OCI-LY7 (cell line): ENCODE measurements around the gene UGT1A7. TPM values are rescaled to one million over a fixed set of nuclear protein-coding genes. Genes with fewer than 3 reads are reported as not detected.

ENCODE experiments used
- BruUV-seq: library from RNA; stranded (reverse); fragments of 400-500 nt; replicated peaks from 2 replicates; lab custom pipeline; 2021; lab: Mats Ljungman, UMichigan
- CTCF ChIA-PET: fragments of 300-600 bp; sonication (Branson Sonifier 250); formaldehyde crosslinking; loops from one replicate; lab custom pipeline; 2022; ENCODE audit warnings: antibody characterized with exemption; ENCODE audit not compliant: unreplicated experiment; lab: Charles Lee
- POLR2A ChIA-PET: fragments of 300-600 bp; sonication (Branson Sonifier 250); formaldehyde crosslinking; loops from one replicate; lab custom pipeline; 2022; ENCODE audit warnings: antibody characterized with exemption; lab: Charles Lee
- DNase-seq: peaks from one replicate; pipeline ENCODE4 v3.0.0-alpha.2; 2015; ENCODE audit warnings: low spot score
- H2AFZ ChIP-seq: fragments of 200-600 bp; sonication (generic), shearing (Covaris generic); 2 replicates; pipeline ENCODE4 v1.6.1; 2014; ENCODE audit warnings: mild to moderate bottlenecking, antibody characterized with exemption, low read length, moderate library complexity
- H3K27ac ChIP-seq: fragments of 200-600 bp; sonication (generic); 2 replicates; pipeline ENCODE4 v1.5.1; 2014; ENCODE audit warnings: mixed run types, low read depth, mild to moderate bottlenecking, moderate library complexity, low read length, inconsistent platforms; ENCODE audit not compliant: poor library complexity, severe bottlenecking
- H3K36me3 ChIP-seq: fragments of 200-600 bp; sonication (generic); 2 replicates; pipeline ENCODE4 v1.6.1; 2014; ENCODE audit warnings: mild to moderate bottlenecking, antibody characterized with exemption, low read length, moderate library complexity, mixed read lengths; ENCODE audit not compliant: insufficient read depth
- H3K4me1 ChIP-seq: fragments of 200-600 bp; sonication (generic); 2 replicates; pipeline ENCODE4 v1.5.1; 2014; ENCODE audit warnings: mild to moderate bottlenecking, low read length; ENCODE audit not compliant: insufficient read depth, poor library complexity, severe bottlenecking
- H3K4me2 ChIP-seq: fragments of 200-600 bp; sonication (generic); 2 replicates; pipeline ENCODE4 v1.6.1; 2014; ENCODE audit warnings: mild to moderate bottlenecking, low read length
- H3K4me3 ChIP-seq: fragments of 200-600 bp; sonication (generic); 2 replicates; pipeline ENCODE4 v1.5.1; 2014; ENCODE audit warnings: mild to moderate bottlenecking, low read depth, low read length; ENCODE audit not compliant: poor library complexity, severe bottlenecking
- H3K79me2 ChIP-seq: fragments of 200-600 bp; sonication (generic); 2 replicates; pipeline ENCODE4 v1.6.1; 2016; ENCODE audit warnings: low read depth, mild to moderate bottlenecking, low read length, moderate library complexity, mixed read lengths; ENCODE audit not compliant: insufficient read depth
- H3K9me2 ChIP-seq: fragments of 200-600 bp; sonication (generic); 2 replicates; pipeline ENCODE4 v1.6.1; 2016; ENCODE audit warnings: mild to moderate bottlenecking, low read length, mixed read lengths; ENCODE audit not compliant: insufficient read depth
- H3K9me3 ChIP-seq: fragments of 200-600 bp; sonication (generic); 2 replicates; pipeline ENCODE4 v1.6.1; 2014; ENCODE audit warnings: mild to moderate bottlenecking, mixed run types, low read length, mixed read lengths
- H4K20me1 ChIP-seq: fragments of 200-600 bp; sonication (generic); 2 replicates; pipeline ENCODE4 v1.6.1; 2014; ENCODE audit warnings: mild to moderate bottlenecking, antibody characterized with exemption, low read length, moderate library complexity, mixed read lengths; ENCODE audit not compliant: insufficient read depth
- CTCF ChIP-seq: fragments of 200-600 bp; sonication (generic); conservative IDR thresholded peaks from 2 replicates; pipeline ENCODE4 v1.5.1; 2014; ENCODE audit warnings: mild to moderate bottlenecking, antibody characterized with exemption, low read length, moderate library complexity, mixed read lengths
- EZH2phosphoT487 ChIP-seq: fragments of 200-600 bp; sonication (generic); IDR thresholded peaks from 2 replicates; pipeline ENCODE4 v1.6.1; 2018; ENCODE audit warnings: low read depth, borderline replicate concordance, mild to moderate bottlenecking, mixed run types, antibody characterized with exemption, low read length, moderate library complexity, mixed read lengths
- intact Hi-C: fragments of 100-400 bp; cut with micrococcal nuclease; formaldehyde crosslinking; loops from one replicate; pipeline ENCODE4 v1.10.0; 2022; ENCODE audit not compliant: unreplicated experiment
- total RNA-seq, 2 experiments: library from RNA; depleted of rRNA in 1 of 2; stranded (reverse); fragments of >200 nt in 1 of 2; shearing (Covaris generic) in 1 of 2; gene quantifications; 2 replicates each; pipeline ENCODE4 v1.2.3, GENCODE V29; 2014 to 2022

Gene UGT1A7
- total RNA-seq, 2 experiments from 2014 or later: not detected

- no TSS peak for BruUV-seq
- Histone ChIP-seq H3K4me3 (no peak overlapping the region), H3K9me2 (no peaks in the 10 kb centered on the region), H3K4me2 (no peak overlapping the region), H3K9me3 (no peaks in the 10 kb centered on the region), H3K79me2 (no peaks in the 10 kb centered on the region), H4K20me1 (no peaks in the 10 kb centered on the region), H3K27ac (no peak overlapping the region), H3K4me1 (no peaks in the 10 kb centered on the region), H2AFZ (no peak overlapping the region), H3K36me3 (no peaks in the 10 kb centered on the region)
- ChIA-PET CTCF (interaction anchor here (0.5 kb wide), 1 partner anchor 38 kb away, joined by 3 read pairs; no protein-coding TSS in a partner anchor), POLR2A (interaction anchor here (0.6 kb wide), 1 partner anchor 51 kb away, joined by 4 read pairs; no protein-coding TSS in a partner anchor)
- TF ChIP-seq EZH2phosphoT487 (no peak), CTCF (no peak)
- no peak for DNase-seq
- intact Hi-C loops: no loop called here
Observed at GRCh38 chr2:233820774-233821105, 139.0 kb downstream of the UGT1A7 start.

- H4K20me1 ChIP-seq: no peaks in the 10 kb centered on the region
- H3K4me1 ChIP-seq: no peaks in the 10 kb centered on the region
- H3K27ac ChIP-seq: no peak overlapping the region
- TF ChIP-seq CTCF (no peak), EZH2phosphoT487 (no peak)
- no peaks in the 10 kb centered on the region for H3K9me3 ChIP-seq
- ChIA-PET POLR2A (no interaction called here), CTCF (no interaction called here)
- no peak overlapping the region for H3K4me2 ChIP-seq
- no peaks in the 10 kb centered on the region for H3K79me2 ChIP-seq
- no peak for DNase-seq
- no peaks in the 10 kb centered on the region for H3K36me3 ChIP-seq
- BruUV-seq: no TSS peak
- no peak overlapping the region for H2AFZ ChIP-seq
- intact Hi-C loops: no loop called here
- H3K9me2 ChIP-seq: no peaks in the 10 kb centered on the region
- no peak overlapping the region for H3K4me3 ChIP-seq
Observed at GRCh38 chr2:233821196-233821595, 139.5 kb downstream of the UGT1A7 start.

- Histone ChIP-seq H3K4me1 (no peaks in the 10 kb centered on the region), H3K9me2 (no peaks in the 10 kb centered on the region), H3K36me3 (no peaks in the 10 kb centered on the region), H2AFZ (no peak overlapping the region), H3K4me2 (no peak overlapping the region), H3K79me2 (no peaks in the 10 kb centered on the region), H3K4me3 (no peak overlapping the region), H4K20me1 (no peaks in the 10 kb centered on the region), H3K27ac (no peak overlapping the region), H3K9me3 (no peaks in the 10 kb centered on the region)
- intact Hi-C loops: no loop called here
- ChIA-PET POLR2A (no interaction called here), CTCF (no interaction called here)
- BruUV-seq: no TSS peak
- TF ChIP-seq CTCF: no peak
- TF ChIP-seq EZH2phosphoT487: no peak
- no peak for DNase-seq
Observed at GRCh38 chr2:233821709-233822100, 140.0 kb downstream of the UGT1A7 start.
